ENCODE measurements around the gene POC1A.

Gene POC1A

GRCh38 chr3:52083556-52084087 is 70.6 kb downstream of the POC1A start:
- DNase-seq, result no peak

DNA sequence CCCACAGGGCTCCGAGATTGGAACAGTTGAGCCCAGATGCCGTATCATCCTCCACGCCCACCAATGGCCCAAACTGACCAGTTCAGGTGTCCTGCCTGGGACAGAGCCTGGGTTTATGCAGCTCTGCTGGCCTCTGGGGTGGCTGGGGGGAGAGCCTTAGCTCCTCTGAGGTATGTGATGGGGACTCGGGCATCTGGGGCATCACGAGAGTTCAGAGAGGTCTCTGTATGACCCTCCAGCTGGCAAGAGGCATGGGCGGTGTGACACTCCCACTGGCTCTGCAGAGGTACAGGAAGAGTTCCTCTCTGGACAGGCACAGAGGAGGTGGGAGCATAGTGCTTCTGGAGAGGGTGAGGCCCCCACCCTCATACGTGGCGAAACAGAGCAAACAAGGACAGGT is 71.3 kb downstream of the POC1A start:
- no peak for DNase-seq

DNA sequence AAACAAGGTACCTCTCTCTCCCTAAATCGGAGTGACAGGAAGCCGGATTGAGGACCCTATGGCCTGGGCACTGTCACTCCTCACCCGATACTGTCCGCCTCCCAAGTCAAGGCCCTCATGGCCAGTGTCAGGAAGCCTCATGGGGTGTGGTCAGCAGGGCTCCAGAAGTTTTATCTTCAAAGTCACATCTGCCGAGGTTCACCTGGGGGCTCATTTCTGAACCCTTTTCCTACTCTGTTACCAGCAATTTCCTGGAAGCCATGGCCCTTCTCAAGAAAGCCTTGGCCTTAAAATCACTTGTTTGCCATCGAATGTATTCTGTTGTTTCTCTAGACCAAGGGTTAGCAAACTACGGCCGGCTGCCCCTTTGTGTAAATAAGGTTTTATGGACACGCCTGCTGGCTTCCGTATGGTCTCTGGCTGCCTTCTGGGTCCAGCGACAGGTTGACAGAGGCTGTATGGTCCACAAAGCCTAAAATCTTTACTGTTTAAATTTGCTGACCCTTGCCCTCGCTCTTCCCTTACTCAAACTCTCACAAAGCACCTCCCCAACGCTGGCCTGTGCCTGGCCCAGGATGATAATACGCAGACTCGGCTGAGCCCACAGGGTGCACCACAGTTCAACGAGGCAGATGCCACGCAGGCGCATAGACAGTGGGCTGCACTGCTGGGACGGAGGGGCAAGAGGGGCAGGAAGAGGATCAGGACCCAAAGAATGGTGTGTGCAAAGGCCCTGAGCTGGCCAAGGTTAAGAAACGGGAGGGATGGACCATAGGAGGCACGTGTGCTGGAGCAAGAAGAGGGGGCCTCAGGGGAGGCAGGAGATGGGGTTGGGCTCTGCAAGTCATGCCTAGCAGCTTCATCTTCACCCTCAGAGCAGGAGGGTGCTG is 73.1 kb downstream of the POC1A start:
- no peak for DNase-seq

GRCh38 chr3:52079958-52080357 is 74.3 kb downstream of the POC1A start:
- DNase-seq, result no peak

DNA sequence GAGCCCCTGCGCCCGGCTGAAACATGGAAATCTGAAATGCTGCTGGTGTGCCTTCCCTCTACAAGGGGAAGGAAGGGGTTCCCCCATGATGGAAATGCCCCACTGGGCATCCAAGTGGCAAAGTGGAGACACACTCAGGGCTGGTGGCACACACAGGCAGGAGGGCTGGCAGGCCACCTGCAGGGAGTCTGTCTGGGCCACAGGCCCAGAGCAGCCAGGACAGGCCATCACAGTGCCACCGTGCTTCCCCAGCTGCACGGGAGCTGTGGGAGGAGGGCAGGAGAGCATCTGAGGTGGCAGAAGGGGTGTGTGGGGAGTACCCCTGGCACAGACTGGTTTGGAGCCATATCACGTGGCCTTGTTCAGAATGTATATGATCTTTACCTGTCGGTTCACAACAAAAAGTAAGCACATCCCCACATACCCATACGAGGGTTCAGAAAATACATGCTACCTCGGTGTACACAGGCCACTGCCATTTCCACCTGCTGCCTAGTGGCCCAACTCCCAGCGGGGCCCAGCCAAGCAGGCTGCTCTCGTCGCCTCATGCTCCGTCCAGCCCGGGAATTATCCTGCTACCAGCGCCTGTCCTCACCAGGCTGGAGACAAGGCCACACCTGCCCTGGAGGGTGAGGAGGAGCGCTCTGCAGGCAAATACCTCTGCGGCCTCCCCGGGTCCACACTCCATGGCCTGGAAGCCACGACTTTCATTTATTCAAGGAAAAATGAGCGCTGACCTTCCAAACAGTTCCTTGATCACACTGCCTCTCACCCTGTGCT is 75.3 kb downstream of the POC1A start:
- DNase-seq, result no peak

GRCh38 chr3:52077925-52078324 is 76.3 kb downstream of the POC1A start:
- DNase-seq, result no peak

GRCh38 chr3:52076896-52077780 is 77.1 kb downstream of the POC1A start:
- no peak for DNase-seq

DNA sequence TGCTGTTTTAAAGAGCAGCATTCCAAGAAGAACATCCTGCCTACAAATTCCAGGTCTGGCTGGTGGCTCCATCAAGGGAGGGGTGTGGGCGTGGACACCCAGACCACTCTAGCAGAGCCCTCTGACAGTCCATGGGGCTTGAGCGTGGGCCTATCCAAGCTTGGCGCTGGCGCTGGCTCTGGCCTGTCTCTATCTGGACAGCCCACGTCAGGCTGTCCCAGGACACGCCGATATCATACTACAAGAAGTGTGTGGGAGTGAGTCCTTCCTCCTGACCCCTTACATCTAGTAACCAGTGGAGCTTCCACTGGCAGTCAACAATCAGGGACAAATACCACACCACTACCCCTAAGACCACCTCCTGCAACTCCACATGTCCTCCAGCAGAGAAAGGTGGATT is 80.7 kb downstream of the POC1A start:
- no peak for DNase-seq

- DNase-seq, result no peak
Measured at GRCh38 chr3:52072471-52072870, 81.8 kb downstream of the POC1A start.

DNA sequence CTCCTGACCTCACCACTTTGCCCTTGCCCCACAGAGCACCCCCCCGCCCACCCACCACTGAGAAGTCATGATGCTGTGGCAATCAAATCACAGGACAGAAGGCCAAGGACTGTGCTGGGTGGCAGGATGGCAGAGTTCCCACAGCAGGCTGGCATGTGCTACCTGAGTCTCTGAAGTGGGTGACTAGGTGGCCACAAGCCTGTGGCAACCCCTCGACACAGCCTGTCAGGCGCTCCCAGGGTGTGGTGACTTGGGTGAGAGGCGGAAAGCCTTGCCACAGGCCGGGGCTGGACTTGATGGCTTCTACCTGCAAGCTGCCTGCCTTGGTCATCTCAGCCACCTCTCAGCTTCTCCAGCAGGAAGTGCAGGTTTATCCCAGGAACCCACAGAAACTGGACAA is 82.2 kb downstream of the POC1A start:
- no peak for DNase-seq

DNA sequence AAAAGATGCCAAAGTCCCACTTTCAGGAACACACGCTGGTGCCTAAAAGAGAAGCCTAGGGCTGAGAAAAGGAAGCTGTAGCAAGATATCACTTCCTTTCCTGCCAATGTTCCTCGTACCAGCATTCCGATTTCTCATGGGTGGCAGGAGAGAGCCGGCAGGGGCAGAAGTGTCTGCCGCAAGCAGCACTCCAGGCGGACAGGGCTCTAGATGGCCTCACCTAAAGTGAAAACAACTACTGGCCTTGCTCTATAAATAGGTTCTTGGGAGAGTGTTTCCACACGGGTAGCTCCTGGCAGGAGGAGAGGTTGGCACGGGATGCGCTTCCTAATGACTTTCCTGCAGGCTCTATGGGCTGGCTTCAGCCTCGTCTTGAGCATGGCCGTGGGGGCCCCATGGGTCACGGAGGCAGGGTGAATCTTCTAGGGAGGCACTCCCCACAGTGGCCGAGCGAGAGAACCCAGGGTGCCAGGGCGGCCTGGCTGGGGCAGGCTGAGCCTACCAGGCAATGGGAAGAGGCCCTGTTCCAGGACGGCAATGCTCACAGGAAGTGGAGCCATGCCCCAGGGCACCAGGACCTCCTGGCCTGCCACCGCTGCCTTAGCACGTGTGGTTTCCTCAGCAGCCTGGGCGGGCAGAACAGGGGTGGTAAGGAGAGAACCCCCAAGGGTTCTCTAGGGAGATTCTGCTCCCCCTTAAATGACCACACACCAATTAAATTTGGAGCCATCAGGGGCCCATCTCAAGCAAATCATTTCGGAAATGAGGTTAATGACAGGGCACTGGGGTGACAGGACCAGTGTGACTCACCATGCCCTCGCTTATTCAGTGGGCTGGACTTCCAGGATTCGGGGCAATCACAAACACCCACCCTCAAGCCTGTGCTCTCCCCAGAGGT is 83.2 kb downstream of the POC1A start:
- no peak for DNase-seq

DNA sequence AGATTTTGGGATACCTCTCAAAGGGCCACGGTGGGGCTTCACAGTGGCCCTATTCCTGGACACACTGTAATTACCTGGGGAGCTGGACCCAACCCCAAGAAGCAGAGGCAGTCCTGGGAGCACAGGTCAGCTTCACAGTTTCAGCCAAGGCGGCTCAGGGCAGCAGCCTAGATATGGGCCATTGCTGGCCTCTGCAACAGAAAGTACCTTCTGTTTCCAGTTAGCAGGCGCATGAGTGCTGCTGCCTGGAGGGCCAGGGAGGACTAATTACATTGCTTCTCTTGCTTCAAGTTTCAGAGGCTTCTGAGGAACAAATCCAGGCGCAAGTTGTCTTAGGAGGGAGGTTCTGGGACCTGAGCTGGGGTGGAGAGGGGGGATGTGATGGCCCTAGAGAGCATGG is 84.4 kb downstream of the POC1A start:
- no peak for DNase-seq

- DNase-seq, result no peak
Measured at GRCh38 chr3:52069135-52069534, 85.1 kb downstream of the POC1A start.

DNA sequence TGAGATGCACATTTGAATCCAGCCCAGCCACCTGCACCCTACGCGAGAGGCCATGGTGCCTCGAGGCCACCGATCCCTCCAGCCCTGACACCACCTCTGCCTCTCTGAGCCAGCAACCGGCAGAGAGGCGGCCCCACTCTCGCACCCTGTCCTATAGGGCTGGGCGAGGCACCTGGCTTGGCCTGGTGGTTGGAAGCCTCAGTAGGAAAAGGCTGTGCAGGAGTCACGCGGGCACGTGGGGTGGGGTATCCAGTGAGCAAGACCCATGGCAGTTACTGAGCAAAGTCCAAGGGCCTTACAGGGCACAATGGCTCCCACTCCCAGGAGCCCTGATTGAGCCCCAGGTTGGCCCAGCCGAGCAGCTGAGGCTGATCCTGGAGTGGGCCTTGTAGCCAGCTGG is 85.5 kb downstream of the POC1A start:
- no peak for DNase-seq

- no peak for DNase-seq
Measured at GRCh38 chr3:52068055-52068571, 86.1 kb downstream of the POC1A start.

DNA sequence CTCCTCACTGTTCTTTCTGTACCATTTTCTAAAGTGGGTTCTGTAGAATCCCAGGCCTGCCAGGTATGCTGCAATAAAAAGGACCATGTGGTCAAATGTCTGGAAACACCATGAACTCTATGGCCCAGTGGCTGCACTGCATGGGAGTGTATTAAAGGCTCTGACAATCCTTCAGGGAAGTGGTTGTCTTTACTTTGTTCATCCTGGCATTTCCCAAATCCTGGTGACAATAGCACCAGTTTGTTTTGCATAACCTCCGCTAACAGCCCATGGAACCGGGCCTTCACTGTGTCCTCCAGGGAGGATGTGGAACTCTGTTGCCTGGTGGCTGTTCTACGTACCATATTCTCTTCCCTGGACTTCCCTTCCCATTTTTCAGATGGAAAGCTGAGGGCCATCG is 86.7 kb downstream of the POC1A start:
- DNase-seq, result no peak

DNA sequence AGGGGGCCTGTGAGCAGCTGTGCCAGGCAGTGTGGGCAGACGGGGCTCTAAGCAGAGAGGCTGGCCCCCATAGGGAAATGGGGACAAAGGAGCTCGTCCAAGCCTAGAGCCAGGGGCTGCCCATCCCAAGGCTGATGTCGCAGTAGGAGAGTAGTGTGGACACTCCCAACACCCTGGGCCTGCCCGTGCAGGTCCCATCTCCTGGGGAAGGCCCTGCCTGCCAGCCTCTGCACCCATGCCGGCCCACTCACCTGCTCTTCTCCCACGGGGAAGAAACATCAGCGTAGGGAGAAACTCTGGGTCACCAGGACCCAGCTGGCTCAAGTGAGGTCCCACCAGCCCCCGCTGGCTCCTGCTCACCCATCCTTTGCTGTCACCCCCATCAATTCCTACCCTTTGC is 87.2 kb downstream of the POC1A start:
- DNase-seq, result no peak

DNA sequence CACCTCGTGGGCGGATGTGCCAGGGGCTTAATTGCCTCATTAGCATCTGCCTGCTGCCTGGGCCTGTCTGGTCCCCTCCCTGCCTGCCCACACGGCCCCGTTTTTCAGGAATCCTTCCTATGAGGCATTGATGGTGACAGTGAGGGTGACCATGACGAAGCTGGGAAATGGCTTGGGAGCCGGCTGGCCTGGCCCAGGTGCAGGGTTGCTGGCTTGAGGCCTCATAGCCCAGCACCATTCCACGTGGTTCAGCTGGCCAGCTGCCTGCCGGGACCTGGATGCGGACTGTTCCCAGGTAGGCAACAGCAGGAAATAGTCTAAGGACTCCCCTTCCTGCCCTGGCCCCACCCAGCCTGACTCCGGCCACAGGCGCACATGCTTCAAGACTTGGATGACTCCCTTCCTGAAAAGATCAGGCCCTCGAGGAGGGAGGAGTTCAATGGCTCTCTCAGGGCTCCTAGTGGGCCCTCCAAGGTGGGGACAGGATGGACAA is 88.9 kb downstream of the POC1A start:
- DNase-seq, result no peak

DNA sequence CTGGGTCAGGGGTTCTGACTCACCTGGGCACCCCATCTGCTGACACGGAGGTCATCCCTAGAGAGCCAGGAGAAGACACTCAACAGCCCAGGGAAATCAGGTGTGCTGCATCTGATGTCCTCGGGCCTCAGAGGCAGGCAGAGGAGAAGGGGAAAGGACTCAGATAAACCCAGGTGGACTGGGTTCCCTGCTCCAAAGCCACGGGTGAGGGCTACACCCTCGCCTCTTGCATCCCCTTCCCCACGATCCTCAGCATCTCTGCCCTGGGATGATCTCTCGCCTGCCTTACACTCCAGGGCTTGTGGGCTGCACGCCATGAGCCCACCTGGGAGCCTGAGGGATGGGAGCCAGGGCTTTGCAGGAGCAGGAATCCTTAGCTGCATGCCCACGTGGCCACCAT is 89.7 kb downstream of the POC1A start:
- no peak for DNase-seq

DNA sequence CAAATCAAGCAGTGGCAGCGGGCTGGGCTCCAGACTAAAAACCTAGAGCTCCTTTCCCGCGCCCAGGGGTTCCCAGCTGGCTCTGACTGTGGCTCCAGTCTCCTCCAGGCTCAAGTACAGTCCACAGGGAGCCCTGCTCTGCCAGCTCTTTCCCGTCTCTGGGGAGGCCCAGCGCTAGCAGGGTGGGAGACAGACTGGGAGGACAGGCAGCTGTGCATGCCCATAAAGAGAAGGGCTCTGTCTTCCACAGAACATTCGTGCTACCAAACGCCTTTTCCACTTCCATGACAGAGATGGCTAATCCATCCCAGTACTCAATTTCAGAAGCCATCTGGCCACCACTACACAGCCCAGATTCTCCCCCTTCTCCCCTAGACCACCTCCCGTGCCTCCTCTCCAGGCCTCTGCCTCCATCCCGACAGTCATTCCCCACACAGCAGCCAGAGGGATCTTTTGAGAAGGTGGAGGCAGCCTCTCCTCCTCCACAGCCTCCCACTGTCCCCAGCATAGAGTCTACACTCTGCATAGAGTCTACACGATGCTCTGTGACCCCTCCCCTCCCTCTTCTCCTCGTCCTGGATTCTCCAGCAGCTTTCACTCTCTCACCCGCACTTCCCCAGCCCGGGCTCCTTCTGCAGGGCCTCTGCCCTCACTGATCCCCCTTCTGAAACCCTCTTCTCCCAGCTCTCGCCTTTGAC is 91.0 kb downstream of the POC1A start:
- DNase-seq, result no peak

DNA sequence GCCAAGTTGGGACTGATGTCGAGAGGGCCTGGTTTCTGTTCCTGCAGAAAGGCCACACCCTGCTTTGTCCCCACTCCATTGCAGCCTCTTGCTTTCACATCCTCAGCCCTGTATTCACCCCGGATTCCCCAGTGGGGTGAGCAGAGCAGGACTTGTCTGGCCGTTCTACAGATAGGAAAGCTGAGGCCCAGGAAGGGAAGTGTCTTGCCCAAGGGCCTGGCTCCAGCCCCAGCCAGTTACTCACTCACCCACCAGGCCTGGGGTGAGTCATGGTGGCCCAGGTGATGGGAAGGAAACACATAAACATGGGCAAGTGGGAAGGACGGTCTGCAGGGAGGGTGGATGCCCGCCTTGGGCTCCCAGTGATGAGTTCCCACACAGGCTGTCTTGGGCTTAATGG is 91.7 kb downstream of the POC1A start:
- no peak for DNase-seq

Data from DMS153 (cell line).